ENCODE data around the gene ANKRD53.

The ANKRD53 gene

GRCh38 chr2:70946832-70947442 is 31.5 kb upstream of the ANKRD53 start:
- Histone ChIP-seq H2AK5ac (ENCODE audit: low read depth, low read length) (no peak overlapping the region), H4K91ac (ENCODE audit: low read depth, low read length, poor library complexity) (no peak overlapping the region), H3K23ac (ENCODE audit: low read depth, low read length, poor library complexity) (no peak overlapping the region), H3K9me3 (replicated peaks in 1 of 2; ENCODE audit: control insufficient read depth in 2 of 2, insufficient read depth in 1 of 2, low read depth in 1 of 2, low read length in 2 of 2) (no peaks in the 10 kb centered on the region), H3K4me2 (ENCODE audit: insufficient read depth, low read length, poor library complexity, severe bottlenecking) (no peak overlapping the region), H3K27ac (replicated peaks; ENCODE audit: low read length) (no peak overlapping the region), H2AFZ (ENCODE audit: low read length) (no peak overlapping the region), H3K4ac (ENCODE audit: low read length) (no peak overlapping the region), H2BK120ac (ENCODE audit: low read depth, low read length) (no peak overlapping the region), H3K27me3 (ENCODE audit: control insufficient read depth in 3 of 3, insufficient read depth in 3 of 3, low read depth in 1 of 3, low read length in 3 of 3) (peaks cover 0 to 22% (median 0%) of the 10 kb centered on the region in 3 experiments), H3K9ac (ENCODE audit: low read depth, low read length, poor library complexity) (no peak overlapping the region), H3K4me1 (ENCODE audit: control insufficient read depth in 2 of 2, insufficient read depth in 1 of 2, low read depth in 1 of 2, low read length in 2 of 2) (peaks cover 34 to 45% of the 10 kb centered on the region in 2 donors), H4K8ac (ENCODE audit: low read depth, low read length) (no peak overlapping the region), H3K79me1 (ENCODE audit: low read depth, low read length) (no peaks in the 10 kb centered on the region), H2BK15ac (ENCODE audit: low read length) (no peak overlapping the region), H3K4me3 (ENCODE audit: low read length in 2 of 2) (no peak overlapping the region), H3K36me3 (replicated peaks in 1 of 2; ENCODE audit: control insufficient read depth in 2 of 2, insufficient read depth in 2 of 2, low read length in 2 of 2) (no peaks in the 10 kb centered on the region), H2BK12ac (ENCODE audit: low read length) (no peak overlapping the region), H3K18ac (ENCODE audit: low read length) (no peak overlapping the region), H2BK5ac (ENCODE audit: low read length) (no peak overlapping the region), H3K14ac (ENCODE audit: low read length) (no peak overlapping the region)
- whole genome bisulfite sequencing, 2 donors (ENCODE audit: extremely low coverage in 2 of 2, insufficient read length in 2 of 2, insufficient replicate concordance in 1 of 2) = no CpG with 5 or more reads among the region's 8 CpGs
- peak; percentile 72 for DNase-seq (ENCODE audit: low spot score)

- Histone ChIP-seq H3K79me1 (ENCODE audit: low read depth, low read length) (no peaks in the 10 kb centered on the region), H3K4me3 (ENCODE audit: low read length in 2 of 2) (no peak overlapping the region), H3K9me3 (replicated peaks in 1 of 2; ENCODE audit: control insufficient read depth in 2 of 2, insufficient read depth in 1 of 2, low read depth in 1 of 2, low read length in 2 of 2) (no peaks in the 10 kb centered on the region), H2BK15ac (ENCODE audit: low read length) (no peak overlapping the region), H3K27me3 (ENCODE audit: control insufficient read depth in 3 of 3, insufficient read depth in 3 of 3, low read depth in 1 of 3, low read length in 3 of 3) (peaks cover 0 to 21% (median 0%) of the 10 kb centered on the region in 3 experiments), H4K91ac (ENCODE audit: low read depth, low read length, poor library complexity) (no peak overlapping the region), H2BK5ac (ENCODE audit: low read length) (no peak overlapping the region), H3K9ac (ENCODE audit: low read depth, low read length, poor library complexity) (no peak overlapping the region), H2BK12ac (ENCODE audit: low read length) (no peak overlapping the region), H3K36me3 (replicated peaks in 1 of 2; ENCODE audit: control insufficient read depth in 2 of 2, insufficient read depth in 2 of 2, low read length in 2 of 2) (no peaks in the 10 kb centered on the region), H3K4me2 (ENCODE audit: insufficient read depth, low read length, poor library complexity, severe bottlenecking) (no peak overlapping the region), H2AFZ (ENCODE audit: low read length) (peak overlapping the region; percentile 76), H2AK5ac (ENCODE audit: low read depth, low read length) (no peak overlapping the region), H2BK120ac (ENCODE audit: low read depth, low read length) (no peak overlapping the region), H3K4me1 (ENCODE audit: control insufficient read depth in 2 of 2, insufficient read depth in 1 of 2, low read depth in 1 of 2, low read length in 2 of 2) (peaks cover 27 to 39% of the 10 kb centered on the region in 2 donors), H3K18ac (ENCODE audit: low read length) (no peak overlapping the region), H3K14ac (ENCODE audit: low read length) (no peak overlapping the region), H3K23ac (ENCODE audit: low read depth, low read length, poor library complexity) (no peak overlapping the region), H3K4ac (ENCODE audit: low read length) (no peak overlapping the region), H4K8ac (ENCODE audit: low read depth, low read length) (no peak overlapping the region), H3K27ac (replicated peaks; ENCODE audit: low read length) (no peak overlapping the region)
- no CpG with 5 or more reads among the region's 11 CpGs for WGBS, 2 donors (ENCODE audit: extremely low coverage in 2 of 2, insufficient read length in 2 of 2, insufficient replicate concordance in 1 of 2)
- DNase-seq (ENCODE audit: low spot score) = no peak
Observed at GRCh38 chr2:70947556-70948184, 30.8 kb upstream of the ANKRD53 start.

- no peak overlapping the region for H3K9ac ChIP-seq (ENCODE audit: low read depth, low read length, poor library complexity)
- WGBS, 2 donors (ENCODE audit: extremely low coverage in 2 of 2, insufficient read length in 2 of 2, insufficient replicate concordance in 1 of 2) = no CpG with 5 or more reads among the region's 27 CpGs
- no peaks in the 10 kb centered on the region for H3K36me3 ChIP-seq (replicated peaks in 1 of 2; ENCODE audit: control insufficient read depth in 2 of 2, insufficient read depth in 2 of 2, low read length in 2 of 2)
- no peak overlapping the region for H3K4ac ChIP-seq (ENCODE audit: low read length)
- no peak overlapping the region for H2BK120ac ChIP-seq (ENCODE audit: low read depth, low read length)
- H2BK12ac ChIP-seq (ENCODE audit: low read length) = no peak overlapping the region
- H2BK5ac ChIP-seq (ENCODE audit: low read length) = no peak overlapping the region
- H3K23ac ChIP-seq (ENCODE audit: low read depth, low read length, poor library complexity) = no peak overlapping the region
- no peak overlapping the region for H3K18ac ChIP-seq (ENCODE audit: low read length)
- no peaks in the 10 kb centered on the region for H3K79me1 ChIP-seq (ENCODE audit: low read depth, low read length)
- H3K27me3 ChIP-seq (ENCODE audit: control insufficient read depth in 3 of 3, insufficient read depth in 3 of 3, low read depth in 1 of 3, low read length in 3 of 3) = peaks cover 0 to 21% (median 0%) of the 10 kb centered on the region in 3 experiments
- no peak overlapping the region for H2BK15ac ChIP-seq (ENCODE audit: low read length)
- H3K9me3 ChIP-seq (replicated peaks in 1 of 2; ENCODE audit: control insufficient read depth in 2 of 2, insufficient read depth in 1 of 2, low read depth in 1 of 2, low read length in 2 of 2) = no peaks in the 10 kb centered on the region
- DNase-seq (ENCODE audit: low spot score) = no peak
- H3K14ac ChIP-seq (ENCODE audit: low read length) = no peak overlapping the region
- no peak overlapping the region for H3K27ac ChIP-seq (replicated peaks; ENCODE audit: low read length)
- H2AFZ ChIP-seq (ENCODE audit: low read length) = peak overlapping the region; percentile 76
- H3K4me2 ChIP-seq (ENCODE audit: insufficient read depth, low read length, poor library complexity, severe bottlenecking) = peak overlapping the region; percentile 40
- H4K8ac ChIP-seq (ENCODE audit: low read depth, low read length) = no peak overlapping the region
- H3K4me3 ChIP-seq (ENCODE audit: low read length in 2 of 2) = peak overlapping the region; percentile 25 to 27
- H2AK5ac ChIP-seq (ENCODE audit: low read depth, low read length) = no peak overlapping the region
- no peak overlapping the region for H4K91ac ChIP-seq (ENCODE audit: low read depth, low read length, poor library complexity)
- peaks cover 19 to 31% of the 10 kb centered on the region in 2 donors for H3K4me1 ChIP-seq (ENCODE audit: control insufficient read depth in 2 of 2, insufficient read depth in 1 of 2, low read depth in 1 of 2, low read length in 2 of 2)
Observed at GRCh38 chr2:70948337-70949003, 30.0 kb upstream of the ANKRD53 start.

DNA sequence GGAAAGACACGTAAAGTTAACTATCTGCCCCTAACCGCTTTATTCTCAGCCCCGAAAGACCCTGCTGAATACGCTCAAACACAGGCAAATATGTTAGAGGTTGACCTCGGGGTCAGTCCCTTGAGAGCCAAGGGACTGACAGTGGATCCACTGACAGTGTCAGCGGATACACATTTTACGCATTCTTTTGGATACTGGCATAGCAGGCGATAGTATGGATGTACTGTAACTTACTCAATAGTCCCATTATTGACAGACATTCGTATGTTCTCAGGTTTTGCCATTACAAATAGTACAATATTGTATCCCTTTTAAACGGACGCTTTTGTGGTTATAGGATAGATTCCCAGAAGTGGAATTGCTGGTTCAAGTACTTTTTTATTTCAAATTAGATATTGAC is 29.3 kb upstream of the ANKRD53 start:
- no peak overlapping the region for H3K4me3 ChIP-seq (ENCODE audit: low read length in 2 of 2)
- no peak overlapping the region for H2BK120ac ChIP-seq (ENCODE audit: low read depth, low read length)
- peaks cover 0 to 21% (median 0%) of the 10 kb centered on the region in 3 experiments for H3K27me3 ChIP-seq (ENCODE audit: control insufficient read depth in 3 of 3, insufficient read depth in 3 of 3, low read depth in 1 of 3, low read length in 3 of 3)
- no peak overlapping the region for H4K8ac ChIP-seq (ENCODE audit: low read depth, low read length)
- no peak overlapping the region for H3K4ac ChIP-seq (ENCODE audit: low read length)
- no peaks in the 10 kb centered on the region for H3K79me1 ChIP-seq (ENCODE audit: low read depth, low read length)
- H3K36me3 ChIP-seq (replicated peaks in 1 of 2; ENCODE audit: control insufficient read depth in 2 of 2, insufficient read depth in 2 of 2, low read length in 2 of 2) = no peaks in the 10 kb centered on the region
- H3K14ac ChIP-seq (ENCODE audit: low read length) = no peak overlapping the region
- no peak overlapping the region for H2BK15ac ChIP-seq (ENCODE audit: low read length)
- H2BK12ac ChIP-seq (ENCODE audit: low read length) = no peak overlapping the region
- no CpG with 5 or more reads among the region's 11 CpGs for WGBS, 2 donors (ENCODE audit: extremely low coverage in 2 of 2, insufficient read length in 2 of 2, insufficient replicate concordance in 1 of 2)
- no peak overlapping the region for H3K4me2 ChIP-seq (ENCODE audit: insufficient read depth, low read length, poor library complexity, severe bottlenecking)
- no peak overlapping the region for H2AK5ac ChIP-seq (ENCODE audit: low read depth, low read length)
- DNase-seq (ENCODE audit: low spot score) = no peak
- no peak overlapping the region for H3K27ac ChIP-seq (replicated peaks; ENCODE audit: low read length)
- no peak overlapping the region for H3K18ac ChIP-seq (ENCODE audit: low read length)
- H3K23ac ChIP-seq (ENCODE audit: low read depth, low read length, poor library complexity) = no peak overlapping the region
- no peak overlapping the region for H2AFZ ChIP-seq (ENCODE audit: low read length)
- H4K91ac ChIP-seq (ENCODE audit: low read depth, low read length, poor library complexity) = no peak overlapping the region
- no peak overlapping the region for H3K9ac ChIP-seq (ENCODE audit: low read depth, low read length, poor library complexity)
- H2BK5ac ChIP-seq (ENCODE audit: low read length) = no peak overlapping the region
- no peaks in the 10 kb centered on the region for H3K9me3 ChIP-seq (replicated peaks in 1 of 2; ENCODE audit: control insufficient read depth in 2 of 2, insufficient read depth in 1 of 2, low read depth in 1 of 2, low read length in 2 of 2)
- peaks cover 13 to 25% of the 10 kb centered on the region in 2 donors for H3K4me1 ChIP-seq (ENCODE audit: control insufficient read depth in 2 of 2, insufficient read depth in 1 of 2, low read depth in 1 of 2, low read length in 2 of 2)

Measured in neuronal stem cell (in vitro differentiated cells).